Measurements from ENCODE around the gene HAUS2.

- TF ChIP-seq, protein P1, sequence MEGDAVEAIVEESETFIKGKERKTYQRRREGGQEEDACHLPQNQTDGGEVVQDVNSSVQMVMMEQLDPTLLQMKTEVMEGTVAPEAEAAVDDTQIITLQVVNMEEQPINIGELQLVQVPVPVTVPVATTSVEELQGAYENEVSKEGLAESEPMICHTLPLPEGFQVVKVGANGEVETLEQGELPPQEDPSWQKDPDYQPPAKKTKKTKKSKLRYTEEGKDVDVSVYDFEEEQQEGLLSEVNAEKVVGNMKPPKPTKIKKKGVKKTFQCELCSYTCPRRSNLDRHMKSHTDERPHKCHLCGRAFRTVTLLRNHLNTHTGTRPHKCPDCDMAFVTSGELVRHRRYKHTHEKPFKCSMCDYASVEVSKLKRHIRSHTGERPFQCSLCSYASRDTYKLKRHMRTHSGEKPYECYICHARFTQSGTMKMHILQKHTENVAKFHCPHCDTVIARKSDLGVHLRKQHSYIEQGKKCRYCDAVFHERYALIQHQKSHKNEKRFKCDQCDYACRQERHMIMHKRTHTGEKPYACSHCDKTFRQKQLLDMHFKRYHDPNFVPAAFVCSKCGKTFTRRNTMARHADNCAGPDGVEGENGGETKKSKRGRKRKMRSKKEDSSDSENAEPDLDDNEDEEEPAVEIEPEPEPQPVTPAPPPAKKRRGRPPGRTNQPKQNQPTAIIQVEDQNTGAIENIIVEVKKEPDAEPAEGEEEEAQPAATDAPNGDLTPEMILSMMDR (IDR thresholded peaks at IDR 0.05) = no peak
- no peak for TF ChIP-seq POLR2A (IDR thresholded peaks at IDR 0.05)
These were observed 46.2 kb upstream of the HAUS2 start for GRCh38 chr15:42502477-42502876.

Measured in thyroid gland (tissue), 4 donors.